K562 (cell line): ENCODE results near the gene TREX2.

Experiments used
- GABPB1 ChIP-seq: sonication (generic); formaldehyde crosslinking; IDR thresholded peaks from 2 replicates; pipeline ENCODE4 v1.8.0; 2022; ENCODE audit warnings: mild to moderate bottlenecking, missing genetic modification reagents
- RAD21 ChIP-seq, 2 experiments: fragments of 250-450 bp in 1 of 2; fragments of 450-650 bp in 1 of 2; sonication (Bioruptor Pico) in 1 of 2; formaldehyde crosslinking in 1 of 2; IDR thresholded peaks in 1 of 2; conservative IDR thresholded peaks in 1 of 2; 2 replicates each; pipeline versions ENCODE4 v1.4.0 to v1.8.0; 2020 to 2022; ENCODE audit warnings: mild to moderate bottlenecking in 2 of 2, moderate library complexity in 1 of 2

DNA sequence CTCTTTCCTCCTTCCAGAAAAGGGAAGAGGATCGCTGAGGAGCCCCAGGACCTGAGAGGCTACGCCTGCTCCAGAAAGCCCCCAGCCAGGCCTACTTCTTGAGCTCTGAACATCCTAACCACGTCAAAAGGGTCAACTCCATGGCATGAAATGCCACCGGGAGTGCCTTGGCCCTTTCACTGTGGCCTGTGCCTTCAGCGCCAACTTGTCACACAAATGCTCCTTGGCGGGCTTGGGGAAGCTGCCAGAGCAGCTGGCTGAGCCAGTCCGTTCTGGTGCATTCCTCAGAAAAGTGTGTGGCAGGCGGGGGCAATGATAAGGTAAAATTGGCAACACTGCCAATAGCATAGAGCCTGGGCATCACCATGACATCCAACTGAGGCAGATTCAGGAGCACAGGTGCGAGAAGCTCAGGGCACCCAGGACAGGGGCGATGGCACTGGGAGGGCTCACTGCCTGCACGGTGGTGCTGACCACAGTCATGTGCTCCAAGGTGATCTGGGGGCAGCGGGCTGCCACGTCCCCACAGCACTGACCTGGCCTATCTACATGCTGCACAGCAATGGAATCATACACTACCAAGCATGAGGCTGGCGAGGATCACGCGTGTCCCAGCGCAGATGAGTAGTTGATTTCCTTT is 12.1 kb upstream of the TREX2 start:
- TF ChIP-seq RAD21 (CRISPR knock-in tag; conservative IDR thresholded peaks at IDR 0.05 in 1 of 2, IDR thresholded peaks at IDR 0.05 in 1 of 2) (no peak), GABPB1 (CRISPR knock-in tag) (no peak)
